Caco-2 (cell line): ENCODE results near the gene REL. TPM values are rescaled to one million over a fixed set of nuclear protein-coding genes. Genes with fewer than 3 reads are reported as not detected.

Source experiments
- Bru-seq: library from RNA; stranded (reverse); fragments of 400-500 nt; gene quantifications from one replicate; lab custom pipeline; 2021; lab: Mats Ljungman, UMichigan
- BruChase-seq, 2 experiments: library from RNA; stranded (reverse); fragments of 400-500 nt; gene quantifications; one replicate each; lab custom pipeline; 2021; lab: Mats Ljungman, UMichigan
- BruUV-seq: library from RNA; stranded (reverse); fragments of 400-500 nt; replicated peaks from 2 replicates; lab custom pipeline; 2021; lab: Mats Ljungman, UMichigan
- CTCF ChIA-PET: fragments of 300-600 bp; sonication (Branson Sonifier 250); formaldehyde crosslinking; loops from one replicate; lab custom pipeline; 2022; ENCODE audit warnings: antibody characterized with exemption; lab: Charles Lee
- POLR2A ChIA-PET: fragments of 300-600 bp; sonication (Branson Sonifier 250); formaldehyde crosslinking; loops from one replicate; lab custom pipeline; 2022; ENCODE audit warnings: antibody characterized with exemption; lab: Charles Lee
- DNase-seq, 2 experiments: peaks; one replicate each; pipeline versions ENCODE4 v3.0.0 to v3.0.0-alpha.2; 2020 to 2022
- H3K27me3 ChIP-seq: replicated peaks from 2 replicates; pipeline ENCODE4 v1.6.0; 2011; ENCODE audit warnings: low read length; ENCODE audit not compliant: control insufficient read depth, insufficient read depth
- H3K36me3 ChIP-seq: 2 replicates; pipeline ENCODE4 v1.5.1; 2011; ENCODE audit warnings: low read length; ENCODE audit not compliant: control insufficient read depth, insufficient read depth
- H3K4me1 ChIP-seq: fragments of 250-450 bp; sonication (Bioruptor Pico); 2 replicates; pipeline ENCODE4 v1.5.1; 2020; ENCODE audit warnings: mild to moderate bottlenecking
- H3K4me3 ChIP-seq: 2 replicates; pipeline ENCODE4 v1.5.1; 2011; ENCODE audit warnings: low read depth, mild to moderate bottlenecking, control low read depth, low read length
- H3K9me3 ChIP-seq: fragments of 250-450 bp; sonication (Bioruptor Pico); 2 replicates; pipeline ENCODE4 v1.5.1; 2020; ENCODE audit warnings: mild to moderate bottlenecking, moderate library complexity
- H3K27ac Mint-ChIP-seq: one replicate; pipeline ENCODE4 v1.8.0; 2022; ENCODE audit warnings: mixed read lengths; ENCODE audit not compliant: unreplicated experiment
- H3K27me3 Mint-ChIP-seq: one replicate; pipeline ENCODE4 v1.8.0; 2022; ENCODE audit warnings: mixed read lengths; ENCODE audit not compliant: insufficient read depth, unreplicated experiment
- H3K36me3 Mint-ChIP-seq: one replicate; pipeline ENCODE4 v1.8.0; 2022; ENCODE audit warnings: mild to moderate bottlenecking, mixed read lengths; ENCODE audit not compliant: insufficient read depth, unreplicated experiment
- H3K4me1 Mint-ChIP-seq: one replicate; pipeline ENCODE4 v1.8.0; 2022; ENCODE audit warnings: low read depth, mixed read lengths; ENCODE audit not compliant: unreplicated experiment
- H3K4me3 Mint-ChIP-seq: one replicate; pipeline ENCODE4 v1.8.0; 2022; ENCODE audit warnings: mild to moderate bottlenecking, moderate library complexity, mixed read lengths; ENCODE audit not compliant: unreplicated experiment
- H3K9me3 Mint-ChIP-seq: one replicate; pipeline ENCODE4 v1.8.0; 2022; ENCODE audit warnings: mixed read lengths; ENCODE audit not compliant: unreplicated experiment
- intact Hi-C: fragments of 100-400 bp; cut with micrococcal nuclease; formaldehyde crosslinking; loops from one replicate; pipeline ENCODE4 v1.10.0; 2022; ENCODE audit not compliant: unreplicated experiment
- long read RNA-seq: library from polyadenylated mRNA; stranded (forward); transcript quantifications from one replicate; pipeline ENCODE4 v2.0.0, GENCODE V29; 2022
- total RNA-seq: library from RNA; stranded (reverse); gene quantifications from 2 replicates; pipeline ENCODE4 v1.2.3, GENCODE V29; 2022
- TF ChIP-seq, protein P1 (sequence below), 2 experiments: fragments of 200-600 bp in 1 of 2; IDR thresholded peaks; 1 replicate in 1 of 2; 2 replicates in 1 of 2; pipeline versions ENCODE4 v1.5.1 to v1.8.0; 2011 to 2022; ENCODE audit warnings: antibody characterized with exemption in 1 of 2, control low read depth in 1 of 2, inconsistent platforms in 1 of 2, low read depth in 1 of 2, low read length in 1 of 2, mild to moderate bottlenecking in 1 of 2, moderate library complexity in 1 of 2; ENCODE audit not compliant: insufficient read depth in 1 of 2, severe bottlenecking in 1 of 2, unreplicated experiment in 1 of 2

REL gene
- total RNA-seq (11.8 and 12.2 TPM in 2 replicates), Bru-seq, nascent RNA (percentile 80 among the genes with signal in this experiment), BruChase-seq, experiment 1, labeled RNA remaining after a 2-hour chase (percentile 80 among the genes with signal in this experiment), BruChase-seq, experiment 2, labeled RNA remaining after a 6-hour chase (percentile 66 among the genes with signal in this experiment)
- long read RNA-seq, partial matches to known transcripts: 0 of 2 reads
- long read RNA-seq, other reads (novel, unspliced or antisense): 1 of 2 reads

DNA sequence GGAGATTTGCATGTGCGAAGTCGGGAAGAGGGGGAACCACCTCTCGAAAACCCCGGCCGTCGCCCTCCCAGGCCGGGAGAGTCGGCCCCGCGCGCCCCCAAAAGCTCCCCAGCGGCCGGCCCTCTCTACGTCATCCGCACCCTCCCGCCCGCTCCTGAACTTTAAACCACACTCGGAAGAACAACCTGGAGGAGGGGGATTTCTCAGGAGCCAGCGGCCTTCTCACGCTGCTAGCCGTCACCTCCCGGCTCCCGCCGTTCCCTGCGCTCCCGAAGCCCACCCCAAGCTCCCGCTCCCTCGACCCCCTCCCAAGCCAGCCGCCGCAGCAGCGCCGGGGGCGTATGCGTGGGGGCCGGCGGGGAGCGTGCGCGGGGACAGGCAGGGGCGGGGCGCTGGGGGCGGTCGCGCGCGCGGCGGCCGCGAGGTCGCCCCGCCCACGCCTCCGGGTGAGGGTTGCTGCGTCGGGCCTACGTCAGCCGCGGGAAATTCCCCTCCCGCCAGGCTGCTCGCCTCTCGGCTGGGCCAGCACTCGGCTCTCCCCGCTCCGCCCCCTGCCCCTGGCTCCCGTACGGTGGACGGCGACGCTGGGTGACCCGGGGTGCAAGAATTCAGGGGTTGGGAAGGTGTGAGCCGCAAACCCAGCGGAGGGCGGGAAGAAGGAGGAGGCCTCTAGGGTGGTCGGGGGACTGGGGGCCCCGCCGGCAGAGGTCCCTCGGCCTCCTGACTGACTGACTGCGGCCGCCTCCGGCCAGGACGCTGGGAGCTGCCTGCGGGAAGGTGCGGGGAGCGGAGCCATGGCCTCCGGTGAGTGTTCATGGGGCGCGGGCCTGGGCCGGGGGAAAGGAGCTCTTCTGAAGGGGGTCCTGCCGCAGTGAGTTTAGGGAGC lies at the start of gene REL:
REL (plus strand) TSS at position 528 of the 886 bp plus-strand sequence; CDS start at position 795, 267 bp downstream.
- POLR2A ChIA-PET: interaction anchor here (0.7 to 1.0 kb wide), 3 partner anchors 25 to 1530 kb away, joined by 3 to 4 read pairs (median 4); no protein-coding TSS in a partner anchor
- H3K9me3 ChIP-seq: no peaks in the 10 kb centered on the region
- H3K4me3 ChIP-seq: peak within 1 kb of the TSS; percentile 80
- no peaks in the 10 kb centered on the region for H3K36me3 ChIP-seq
- no peaks in the 10 kb centered on the region for H3K9me3 Mint-ChIP-seq
- H3K36me3 Mint-ChIP-seq: peaks cover 13% of the 10 kb centered on the region
- CTCF ChIA-PET: interaction anchor here (2.5 kb wide), 1 partner anchor 76 kb away, joined by 9 read pairs; no protein-coding TSS in a partner anchor
- H3K4me1 ChIP-seq: peaks cover 5% of the 10 kb centered on the region; the same call in 1 of the 2 replicates
- TSS peak; percentile 88 for BruUV-seq
- peaks cover 20% of the 10 kb centered on the region for H3K4me1 Mint-ChIP-seq
- no peaks in the 10 kb centered on the region for H3K27me3 ChIP-seq
- H3K4me3 Mint-ChIP-seq: peak within 1 kb of the TSS; percentile 91
- H3K27ac Mint-ChIP-seq: peak within 1 kb of the TSS; percentile 97
- H3K27me3 Mint-ChIP-seq: no peaks in the 10 kb centered on the region
- TF ChIP-seq, protein P1, sequence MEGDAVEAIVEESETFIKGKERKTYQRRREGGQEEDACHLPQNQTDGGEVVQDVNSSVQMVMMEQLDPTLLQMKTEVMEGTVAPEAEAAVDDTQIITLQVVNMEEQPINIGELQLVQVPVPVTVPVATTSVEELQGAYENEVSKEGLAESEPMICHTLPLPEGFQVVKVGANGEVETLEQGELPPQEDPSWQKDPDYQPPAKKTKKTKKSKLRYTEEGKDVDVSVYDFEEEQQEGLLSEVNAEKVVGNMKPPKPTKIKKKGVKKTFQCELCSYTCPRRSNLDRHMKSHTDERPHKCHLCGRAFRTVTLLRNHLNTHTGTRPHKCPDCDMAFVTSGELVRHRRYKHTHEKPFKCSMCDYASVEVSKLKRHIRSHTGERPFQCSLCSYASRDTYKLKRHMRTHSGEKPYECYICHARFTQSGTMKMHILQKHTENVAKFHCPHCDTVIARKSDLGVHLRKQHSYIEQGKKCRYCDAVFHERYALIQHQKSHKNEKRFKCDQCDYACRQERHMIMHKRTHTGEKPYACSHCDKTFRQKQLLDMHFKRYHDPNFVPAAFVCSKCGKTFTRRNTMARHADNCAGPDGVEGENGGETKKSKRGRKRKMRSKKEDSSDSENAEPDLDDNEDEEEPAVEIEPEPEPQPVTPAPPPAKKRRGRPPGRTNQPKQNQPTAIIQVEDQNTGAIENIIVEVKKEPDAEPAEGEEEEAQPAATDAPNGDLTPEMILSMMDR (IDR thresholded peaks at IDR 0.05; ENCODE audit: insufficient read depth in 1 of 2, low read depth in 1 of 2, low read length in 1 of 2, severe bottlenecking in 1 of 2, unreplicated experiment in 1 of 2): no peak
- peak; percentile 92 to 95 for DNase-seq
- intact Hi-C loops: loop anchor here (1.0 to 5.0 kb wide), 5 partner anchors 22 to 296 kb away; partner anchors contain the start of gene PEX13

DNA sequence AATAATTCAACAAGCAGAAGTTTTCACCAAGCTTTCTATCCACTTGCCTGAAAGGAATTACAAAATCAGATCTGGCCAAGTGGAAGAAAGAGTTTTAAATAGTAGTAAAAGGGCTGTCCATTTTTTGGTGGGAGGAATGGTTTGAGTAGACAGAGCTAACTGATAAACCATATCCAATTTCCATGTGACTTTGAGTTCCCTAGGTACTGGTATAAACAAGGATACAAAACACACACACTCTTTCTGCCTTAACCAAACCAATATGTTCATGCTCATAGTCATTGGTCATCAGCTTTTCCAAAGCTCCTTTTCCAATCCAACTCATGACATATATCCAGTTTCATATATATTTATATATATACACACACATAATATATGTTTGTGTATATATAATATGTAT lies 49.5 kb upstream of the REL start:
- POLR2A ChIA-PET: no interaction called here
- Mint-ChIP-seq H3K27ac (no peak overlapping the region), H3K4me1 (no peaks in the 10 kb centered on the region)

More for the DNA sequence above, 49.5 kb upstream of the REL start:
- Histone ChIP-seq H3K4me1 (no peaks in the 10 kb centered on the region), H3K9me3 (no peaks in the 10 kb centered on the region), H3K36me3 (no peaks in the 10 kb centered on the region), H3K4me3 (no peak overlapping the region), H3K27me3 (no peaks in the 10 kb centered on the region)
- no TSS peak for BruUV-seq
- CTCF ChIA-PET: no interaction called here
- H3K9me3 Mint-ChIP-seq: no peaks in the 10 kb centered on the region
- H3K4me3 Mint-ChIP-seq: no peak overlapping the region
- intact Hi-C loops: no loop called here
- peaks cover 16% of the 10 kb centered on the region for H3K27me3 Mint-ChIP-seq
- H3K36me3 Mint-ChIP-seq: no peaks in the 10 kb centered on the region
- TF ChIP-seq, protein P1 (IDR thresholded peaks at IDR 0.05; ENCODE audit: insufficient read depth in 1 of 2, low read depth in 1 of 2, low read length in 1 of 2, severe bottlenecking in 1 of 2, unreplicated experiment in 1 of 2): no peak
- no peak for DNase-seq
